GM19395 (cell line): ENCODE results near the gene ABCG2.

Source experiments
- ATAC-seq: cut with Tn5 transposase; IDR thresholded peaks from one replicate; pipeline ENCODE4 v1.9.1; 2021; ENCODE audit warnings: mild to moderate bottlenecking, moderate library complexity; ENCODE audit not compliant: unreplicated experiment

Gene ABCG2

DNA sequence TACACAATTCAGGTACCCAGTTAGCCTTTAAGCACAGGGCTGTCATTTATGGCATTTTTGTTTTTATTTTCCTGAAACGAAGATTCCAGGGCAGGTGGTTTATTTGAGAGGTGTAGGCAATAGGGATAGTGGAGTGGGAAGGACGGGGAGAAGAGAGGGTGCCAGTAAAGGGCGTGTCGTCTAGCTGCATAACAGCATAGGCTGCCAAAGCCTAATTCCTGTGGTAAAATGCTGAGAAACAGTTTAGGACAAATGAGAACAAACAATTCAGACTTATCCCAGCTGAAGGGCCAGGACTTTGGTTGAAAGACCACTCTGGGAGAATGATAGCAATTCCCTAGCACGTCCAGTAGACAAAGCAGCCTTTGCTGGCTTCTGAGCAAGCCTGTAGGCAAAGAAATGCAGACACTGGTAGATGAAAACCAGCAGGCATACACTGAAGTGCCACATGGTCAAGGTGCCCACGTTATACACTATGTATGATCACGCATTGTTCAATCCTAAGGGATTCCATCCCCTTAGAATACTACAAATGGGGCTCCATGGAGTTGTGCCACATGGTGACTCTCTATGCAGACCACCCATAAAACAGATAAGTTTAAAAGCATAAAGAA is 80.4 kb downstream of the ABCG2 start:
- no peak for ATAC-seq

DNA sequence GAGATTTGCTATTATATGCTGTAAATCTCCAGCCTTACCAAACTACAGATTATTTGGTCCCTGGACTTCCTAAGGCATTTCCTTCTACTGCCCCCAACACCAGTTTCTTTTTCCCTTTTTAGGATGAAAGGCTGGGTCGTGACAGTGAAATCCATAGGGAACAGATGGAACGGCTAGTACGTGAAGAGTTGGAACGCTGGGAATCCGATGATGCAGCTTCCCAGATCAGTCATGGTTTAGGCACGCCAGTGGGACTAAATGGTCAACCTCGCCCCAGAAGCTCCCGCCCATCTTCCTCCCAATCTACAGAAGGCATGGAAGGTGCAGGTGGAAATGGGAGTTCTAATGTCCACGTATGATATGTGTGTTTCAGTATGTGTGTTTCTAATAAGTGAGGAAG is 83.1 kb downstream of the ABCG2 start:
- ATAC-seq: no peak

DNA sequence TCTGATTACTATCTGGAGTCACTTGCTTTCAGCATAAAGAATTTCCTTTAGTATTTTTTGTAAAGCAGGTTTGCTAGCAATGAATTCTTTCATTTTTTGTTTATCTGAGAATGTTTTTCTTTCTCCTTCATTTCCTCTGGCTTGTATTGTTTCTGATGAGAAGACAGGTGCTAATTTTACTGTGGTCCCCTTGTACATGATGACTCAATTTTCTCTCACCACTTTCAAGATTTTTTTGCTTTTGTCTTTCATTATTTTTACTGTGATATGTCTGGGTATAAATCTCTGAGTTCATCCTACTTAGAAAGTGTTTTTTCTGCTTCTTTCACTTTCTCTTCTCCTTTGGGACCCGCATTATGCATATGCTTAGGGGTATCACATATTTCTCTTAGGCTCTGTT is 88.4 kb downstream of the ABCG2 start:
- no peak for ATAC-seq

DNA sequence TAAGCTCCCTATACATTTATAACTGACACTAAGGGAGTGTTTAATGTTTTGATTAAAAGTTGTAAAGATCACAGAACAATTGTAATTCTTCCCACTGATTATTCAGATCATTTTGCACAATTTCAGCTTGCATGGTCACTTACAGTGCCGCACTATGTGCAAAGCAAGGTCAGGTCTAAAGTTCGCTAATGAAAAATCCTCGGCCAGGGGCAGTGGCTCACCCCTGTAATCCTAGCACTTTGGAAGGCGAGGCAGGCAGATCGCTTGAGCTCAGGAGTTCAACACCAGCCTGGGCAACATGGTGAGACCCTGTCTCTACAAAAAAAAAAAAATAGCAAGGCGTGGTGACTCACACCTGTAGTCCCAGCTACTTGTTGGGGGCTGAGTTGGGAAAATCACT is 94.0 kb downstream of the ABCG2 start:
- no peak for ATAC-seq

DNA sequence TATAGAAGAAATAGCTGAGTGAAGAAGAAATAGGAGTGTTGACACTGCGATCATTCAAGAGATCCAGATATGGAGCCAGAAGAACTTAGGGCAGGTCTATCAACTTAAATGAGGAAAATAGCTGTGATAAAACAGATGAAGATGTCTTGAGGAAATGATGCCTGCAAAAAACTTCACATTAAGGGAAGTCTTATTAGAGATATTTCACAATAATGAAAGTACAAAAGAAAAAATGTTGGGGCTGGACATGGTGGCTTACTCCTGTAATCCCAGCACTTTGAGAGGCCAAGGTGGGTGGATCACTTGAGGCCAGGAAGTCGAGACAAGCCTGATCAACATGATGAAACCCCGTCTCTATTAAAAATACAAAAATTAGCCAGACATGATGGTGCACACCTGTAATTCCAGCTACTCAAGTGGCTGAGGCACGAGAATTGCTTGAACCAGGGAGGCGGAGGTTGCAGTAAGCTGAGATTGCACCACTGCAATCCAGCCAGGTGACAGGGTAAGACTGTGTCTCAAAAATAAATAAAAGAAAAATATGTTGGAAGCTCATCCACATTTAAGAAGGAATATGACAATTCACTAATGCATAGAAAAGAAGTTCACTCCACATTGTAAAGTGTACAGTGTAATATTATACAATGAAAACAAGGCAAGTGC is 94.7 kb downstream of the ABCG2 start:
- no peak for ATAC-seq

DNA sequence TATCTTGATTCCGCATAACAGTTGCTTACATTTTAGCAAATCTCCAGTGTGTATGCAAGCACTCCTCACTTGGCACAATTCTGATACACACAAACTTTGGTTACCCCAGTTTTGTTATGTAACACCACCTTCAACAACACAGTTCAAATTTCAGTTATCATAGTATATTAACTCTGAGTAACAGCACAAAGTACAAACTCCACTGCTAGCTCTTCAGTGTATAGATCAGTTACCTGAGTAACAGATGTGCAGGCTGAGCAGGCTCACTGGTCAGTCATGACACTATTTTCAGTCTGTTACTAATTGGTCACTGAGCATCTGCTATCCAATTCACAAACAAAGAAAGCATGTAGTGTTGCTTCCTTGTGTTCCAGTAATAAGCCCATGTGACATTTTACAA is 95.6 kb downstream of the ABCG2 start:
- no peak for ATAC-seq

DNA sequence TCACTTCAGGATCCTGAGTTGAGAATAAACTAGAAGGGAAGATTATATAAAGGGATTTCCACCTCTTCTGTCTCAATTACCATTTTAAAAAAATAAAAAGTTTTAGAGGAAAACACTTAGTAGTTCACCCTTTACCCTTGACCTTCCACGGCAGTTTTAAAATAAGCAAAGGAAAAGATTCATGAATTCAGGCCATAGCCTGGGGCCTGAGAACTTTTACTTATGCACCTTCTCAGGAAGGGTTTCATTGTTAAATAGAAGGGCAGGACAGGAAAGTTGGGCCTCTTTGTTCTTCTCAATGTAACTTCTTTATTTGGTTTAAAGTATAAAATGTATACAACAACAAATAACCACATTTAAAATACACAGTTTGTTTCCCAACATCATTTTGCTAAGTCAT is 96.1 kb downstream of the ABCG2 start:
- ATAC-seq: no peak

DNA sequence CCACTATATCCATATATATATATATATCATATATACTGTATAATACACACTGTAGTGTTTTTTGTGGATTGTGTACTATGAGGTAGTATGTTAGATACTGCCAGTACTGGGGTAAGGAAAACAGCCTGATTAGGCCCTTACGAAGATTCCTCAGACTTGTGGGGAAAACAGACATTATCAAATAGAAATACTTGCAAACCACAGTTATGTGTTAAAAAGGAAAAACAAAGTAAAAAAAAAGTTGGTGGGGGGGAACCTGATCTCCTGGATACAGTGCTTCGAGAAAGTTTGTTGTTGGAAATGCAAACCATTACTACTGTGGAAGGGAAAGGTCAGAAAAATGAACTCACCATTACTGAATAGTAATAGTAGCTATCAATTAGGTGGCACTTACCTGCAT is 98.0 kb downstream of the ABCG2 start:
- ATAC-seq: no peak

DNA sequence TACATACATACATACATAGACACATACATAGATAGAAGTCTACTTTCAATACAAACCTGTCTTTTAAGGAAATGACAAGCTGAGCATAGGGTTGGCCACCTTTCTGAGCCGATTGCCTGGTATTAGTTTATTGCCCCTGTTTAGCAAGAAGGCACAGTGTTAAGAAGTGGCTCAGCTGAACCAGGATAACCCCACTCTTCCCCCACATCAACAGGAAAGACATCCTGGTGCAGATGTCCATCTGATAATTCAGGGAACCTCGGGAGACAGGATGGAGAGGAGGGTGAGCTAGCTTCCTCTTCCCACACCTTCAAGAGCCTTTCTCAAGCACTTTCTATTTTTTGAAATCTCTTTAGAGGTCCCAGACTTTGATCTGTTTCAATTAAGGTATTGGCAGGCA is 98.7 kb downstream of the ABCG2 start:
- no peak for ATAC-seq

DNA sequence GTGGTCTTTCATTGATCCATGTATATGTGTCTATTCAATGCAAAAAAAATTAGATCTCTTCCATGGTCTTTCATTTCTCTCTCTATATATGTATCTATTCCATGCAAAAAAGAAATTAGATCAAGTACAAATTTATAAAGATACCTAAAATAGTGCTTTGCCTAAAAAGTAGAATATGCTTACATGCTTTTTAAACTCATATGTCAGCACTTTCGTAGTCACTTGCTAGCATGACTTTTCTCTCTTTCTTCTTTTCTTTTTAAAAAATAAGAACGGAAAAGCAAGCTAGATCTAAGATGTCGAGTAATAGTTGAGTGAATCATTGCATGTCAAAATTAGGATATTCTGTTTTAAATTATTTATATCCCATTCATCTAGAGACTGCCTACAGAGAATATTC is 100.1 kb downstream of the ABCG2 start:
- ATAC-seq: no peak

DNA sequence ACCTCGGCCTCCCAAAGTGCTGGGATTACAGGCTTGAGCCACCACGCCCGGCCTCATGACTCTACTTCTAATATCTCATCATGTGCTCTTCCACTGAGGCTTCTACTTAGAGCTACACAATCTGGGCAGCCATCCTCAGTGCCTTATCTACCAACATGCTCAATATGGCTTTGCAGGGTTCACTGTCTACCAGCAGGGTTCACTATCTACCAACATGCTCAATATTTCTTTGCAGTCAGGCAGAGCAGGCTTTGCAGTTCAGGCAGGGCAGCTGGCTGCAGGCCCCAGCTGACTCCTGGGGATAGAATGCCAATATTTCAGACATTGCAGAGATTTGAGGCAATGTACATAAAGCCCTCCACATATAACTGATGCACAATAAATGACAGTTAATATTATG is 103.5 kb downstream of the ABCG2 start:
- ATAC-seq: no peak

DNA sequence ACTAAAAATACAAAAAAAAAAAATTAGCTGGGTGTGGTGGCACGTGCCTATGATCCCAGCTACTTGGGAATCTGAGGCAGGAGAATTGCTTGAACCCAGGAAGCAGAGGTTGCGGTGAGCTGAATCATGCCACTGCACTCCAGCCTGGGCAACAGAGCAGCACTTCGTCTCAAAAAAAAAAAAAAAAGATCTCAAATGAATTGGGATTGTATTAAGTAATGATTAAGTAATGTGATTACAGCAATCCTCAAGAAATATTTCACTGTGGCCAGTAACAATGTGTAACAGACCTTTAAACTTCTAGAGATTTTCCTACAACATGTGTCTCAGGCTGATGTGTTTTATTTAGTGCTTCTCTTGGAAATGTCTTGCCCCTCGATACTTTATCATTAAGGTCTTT is 104.2 kb downstream of the ABCG2 start:
- ATAC-seq: no peak

DNA sequence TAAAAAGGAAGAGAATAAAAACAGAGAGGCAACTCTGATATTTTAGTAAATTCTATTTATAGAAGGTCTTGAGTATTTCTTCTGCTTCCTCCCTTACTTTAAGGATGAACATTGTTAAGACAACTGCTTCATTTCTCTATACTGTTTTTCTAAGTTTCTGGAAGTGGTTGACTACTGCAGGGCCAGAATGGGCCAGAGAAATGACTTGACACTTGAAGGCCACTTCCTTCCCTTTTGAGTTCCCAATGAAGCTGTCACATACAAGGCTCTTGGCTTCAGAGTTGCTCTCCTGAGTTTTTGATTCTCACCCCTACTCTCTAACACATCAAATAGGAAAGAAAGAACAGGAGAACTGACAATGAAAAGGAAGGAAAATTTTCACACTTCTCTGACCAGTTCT is 113.4 kb downstream of the ABCG2 start:
- ATAC-seq: no peak

DNA sequence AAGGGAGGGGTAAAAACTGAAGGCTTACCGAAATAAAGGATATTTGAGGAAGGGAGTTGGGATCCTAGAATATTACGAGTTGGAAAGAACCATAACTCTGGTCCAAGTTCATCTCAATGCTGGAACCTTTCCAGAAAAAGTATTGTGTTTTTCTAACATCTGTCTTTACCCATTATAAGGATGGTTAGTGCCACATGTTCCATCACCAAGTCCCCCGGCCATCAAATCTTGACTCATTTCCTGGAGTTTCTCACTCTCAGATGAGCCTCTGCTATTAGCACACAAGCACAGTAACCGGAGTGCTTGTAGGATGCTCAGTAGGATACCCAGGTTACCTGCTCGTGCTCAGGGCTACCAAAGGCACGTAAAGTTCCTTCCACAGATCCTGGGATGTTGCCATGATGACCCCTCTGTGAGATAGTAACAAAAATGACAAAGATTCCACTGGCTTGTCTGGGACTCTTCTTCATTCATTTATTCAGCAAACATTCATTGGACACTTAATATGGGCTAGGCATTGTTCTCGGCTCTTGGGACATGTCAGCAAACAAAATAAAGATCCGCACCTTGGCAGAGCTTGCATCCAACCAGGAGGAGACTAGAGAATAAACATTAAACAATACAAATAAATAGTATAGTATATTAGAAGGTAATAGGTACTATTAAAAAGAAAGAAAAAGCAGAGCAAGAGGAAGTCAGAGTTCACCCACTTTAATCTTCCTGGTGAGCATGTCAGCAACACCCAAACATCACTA is 114.7 kb downstream of the ABCG2 start:
- no peak for ATAC-seq

DNA sequence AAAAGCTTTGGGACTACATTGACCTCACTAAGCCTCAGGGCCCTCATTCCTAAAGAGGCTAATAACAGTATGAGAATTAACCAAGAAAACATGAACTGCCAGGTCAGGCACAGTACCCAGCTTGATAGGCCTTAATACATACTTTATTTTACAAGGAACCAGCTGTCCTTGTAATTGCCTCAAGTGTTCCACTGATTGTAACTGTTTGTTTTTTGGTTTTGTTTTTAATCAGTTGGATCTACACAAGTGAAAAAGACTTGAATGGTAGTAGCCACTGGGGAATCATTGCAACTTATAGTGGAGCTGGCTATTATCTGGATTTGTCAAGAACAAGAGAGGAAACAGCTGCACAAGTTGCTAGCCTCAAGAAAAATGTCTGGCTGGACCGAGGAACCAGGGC is 115.4 kb downstream of the ABCG2 start:
- ATAC-seq: no peak

DNA sequence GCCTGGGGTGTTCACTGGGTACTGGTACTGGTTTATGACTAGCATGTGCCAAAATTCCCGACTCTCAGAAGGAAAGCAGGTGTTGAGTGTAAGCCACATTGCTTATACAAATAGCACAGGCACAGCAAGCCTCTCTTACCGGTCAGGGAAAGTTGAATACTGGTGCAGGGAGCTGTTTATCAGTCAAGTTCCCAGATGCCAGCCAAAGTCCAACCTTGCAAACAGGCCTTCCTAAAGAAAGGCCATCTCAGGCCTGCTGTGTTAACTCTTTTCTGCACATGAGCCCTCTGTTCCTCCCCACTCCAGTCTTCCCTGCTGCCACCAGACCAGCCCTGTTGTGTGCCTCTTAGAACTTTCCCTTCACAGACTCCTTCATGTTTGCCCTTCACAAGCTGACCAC is 116.8 kb downstream of the ABCG2 start:
- no peak for ATAC-seq

DNA sequence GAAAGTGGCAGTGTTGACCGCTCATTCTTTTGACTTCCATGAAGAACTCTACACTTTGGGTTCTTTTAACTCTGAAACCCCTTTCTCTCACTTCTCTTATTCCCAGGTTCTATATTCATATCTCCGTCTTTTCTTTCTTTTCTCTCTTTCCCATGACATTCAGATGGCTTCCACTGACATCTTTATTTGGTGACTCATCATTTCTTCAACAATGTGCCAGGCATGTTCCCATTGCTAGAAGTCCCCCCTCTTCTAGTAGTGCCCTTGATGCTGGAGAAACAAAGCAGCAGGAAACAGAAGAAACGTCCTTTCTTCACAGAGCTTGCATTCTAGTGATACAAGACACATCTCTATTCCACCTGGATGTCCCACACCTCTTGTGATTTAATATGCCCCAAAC is 117.7 kb downstream of the ABCG2 start:
- no peak for ATAC-seq
